Ishikawa (cell line): ENCODE measurements around the gene MXI1.

Experiments used
- CEBPB ChIP-seq: IDR thresholded peaks from 2 replicates; pipeline ENCODE4 v1.6.1; 2012
- CREB1 ChIP-seq: IDR thresholded peaks from 2 replicates; pipeline ENCODE4 v1.6.1; 2012; ENCODE audit warnings: low read depth
- EGR1 ChIP-seq: IDR thresholded peaks from 2 replicates; pipeline ENCODE4 v1.6.1; 2012
- EP300 ChIP-seq: IDR thresholded peaks from 2 replicates; pipeline ENCODE4 v1.6.1; 2012; ENCODE audit warnings: borderline replicate concordance
- FOXM1 ChIP-seq: IDR thresholded peaks from 2 replicates; pipeline ENCODE4 v1.6.1; 2012; ENCODE audit warnings: low read depth, borderline replicate concordance
- MAX ChIP-seq: IDR thresholded peaks from 2 replicates; pipeline ENCODE4 v1.6.1; 2012
- NFIC ChIP-seq: IDR thresholded peaks from 2 replicates; pipeline ENCODE4 v1.6.1; 2012
- RAD21 ChIP-seq: IDR thresholded peaks from 2 replicates; pipeline ENCODE4 v1.6.1; 2012; ENCODE audit warnings: low read depth
- TAF1 ChIP-seq: IDR thresholded peaks from 2 replicates; pipeline ENCODE4 v1.6.1; 2012; ENCODE audit warnings: low read depth, mild to moderate bottlenecking
- TCF12 ChIP-seq: IDR thresholded peaks from 2 replicates; pipeline ENCODE4 v1.6.1; 2012; ENCODE audit warnings: low read depth
- TEAD4 ChIP-seq: IDR thresholded peaks from 2 replicates; pipeline ENCODE4 v1.6.1; 2012
- YY1 ChIP-seq: IDR thresholded peaks from 2 replicates; pipeline ENCODE4 v1.6.1; 2012; ENCODE audit warnings: low read depth
- ZBTB7A ChIP-seq: IDR thresholded peaks from 2 replicates; pipeline ENCODE4 v1.6.1; 2012; ENCODE audit warnings: low read depth
- TF ChIP-seq, protein P1 (sequence below): IDR thresholded peaks from 2 replicates; pipeline ENCODE4 v1.6.1; 2012
- TF ChIP-seq, protein P2 (sequence below): IDR thresholded peaks from 2 replicates; pipeline ENCODE4 v1.6.1; 2012; ENCODE audit warnings: low read depth, mild to moderate bottlenecking

The MXI1 gene

DNA sequence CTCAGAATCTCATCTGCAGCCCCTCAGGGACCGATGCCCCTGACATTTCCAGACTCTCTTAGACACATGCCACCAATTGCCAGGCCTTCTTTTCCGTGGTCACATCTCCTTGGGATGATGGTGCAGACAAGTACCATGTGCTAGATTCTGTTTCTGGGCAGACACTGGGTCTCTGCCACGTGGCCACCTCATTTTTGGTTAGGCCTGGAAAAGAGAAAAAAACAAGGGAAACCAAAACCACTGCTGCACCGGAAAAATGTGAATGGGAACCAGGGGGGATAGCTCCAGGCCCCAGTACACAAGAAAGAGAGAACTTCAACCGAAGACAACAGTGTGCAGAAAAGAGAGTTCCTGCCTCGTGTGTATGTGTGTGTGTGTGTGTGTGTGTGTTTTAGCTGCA is 23.0 kb upstream of the MXI1 start:
- TF ChIP-seq CEBPB (no peak), EP300 (no peak), TAF1 (no peak), MAX (no peak), CREB1 (no peak), RAD21 (no peak), TCF12 (no peak), TEAD4 (no peak), FOXM1 (no peak), NFIC (no peak), YY1 (no peak), EGR1 (no peak), ZBTB7A (no peak)
- TF ChIP-seq, protein P1, sequence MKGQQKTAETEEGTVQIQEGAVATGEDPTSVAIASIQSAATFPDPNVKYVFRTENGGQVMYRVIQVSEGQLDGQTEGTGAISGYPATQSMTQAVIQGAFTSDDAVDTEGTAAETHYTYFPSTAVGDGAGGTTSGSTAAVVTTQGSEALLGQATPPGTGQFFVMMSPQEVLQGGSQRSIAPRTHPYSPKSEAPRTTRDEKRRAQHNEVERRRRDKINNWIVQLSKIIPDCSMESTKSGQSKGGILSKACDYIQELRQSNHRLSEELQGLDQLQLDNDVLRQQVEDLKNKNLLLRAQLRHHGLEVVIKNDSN: no peak
- TF ChIP-seq, protein P2, sequence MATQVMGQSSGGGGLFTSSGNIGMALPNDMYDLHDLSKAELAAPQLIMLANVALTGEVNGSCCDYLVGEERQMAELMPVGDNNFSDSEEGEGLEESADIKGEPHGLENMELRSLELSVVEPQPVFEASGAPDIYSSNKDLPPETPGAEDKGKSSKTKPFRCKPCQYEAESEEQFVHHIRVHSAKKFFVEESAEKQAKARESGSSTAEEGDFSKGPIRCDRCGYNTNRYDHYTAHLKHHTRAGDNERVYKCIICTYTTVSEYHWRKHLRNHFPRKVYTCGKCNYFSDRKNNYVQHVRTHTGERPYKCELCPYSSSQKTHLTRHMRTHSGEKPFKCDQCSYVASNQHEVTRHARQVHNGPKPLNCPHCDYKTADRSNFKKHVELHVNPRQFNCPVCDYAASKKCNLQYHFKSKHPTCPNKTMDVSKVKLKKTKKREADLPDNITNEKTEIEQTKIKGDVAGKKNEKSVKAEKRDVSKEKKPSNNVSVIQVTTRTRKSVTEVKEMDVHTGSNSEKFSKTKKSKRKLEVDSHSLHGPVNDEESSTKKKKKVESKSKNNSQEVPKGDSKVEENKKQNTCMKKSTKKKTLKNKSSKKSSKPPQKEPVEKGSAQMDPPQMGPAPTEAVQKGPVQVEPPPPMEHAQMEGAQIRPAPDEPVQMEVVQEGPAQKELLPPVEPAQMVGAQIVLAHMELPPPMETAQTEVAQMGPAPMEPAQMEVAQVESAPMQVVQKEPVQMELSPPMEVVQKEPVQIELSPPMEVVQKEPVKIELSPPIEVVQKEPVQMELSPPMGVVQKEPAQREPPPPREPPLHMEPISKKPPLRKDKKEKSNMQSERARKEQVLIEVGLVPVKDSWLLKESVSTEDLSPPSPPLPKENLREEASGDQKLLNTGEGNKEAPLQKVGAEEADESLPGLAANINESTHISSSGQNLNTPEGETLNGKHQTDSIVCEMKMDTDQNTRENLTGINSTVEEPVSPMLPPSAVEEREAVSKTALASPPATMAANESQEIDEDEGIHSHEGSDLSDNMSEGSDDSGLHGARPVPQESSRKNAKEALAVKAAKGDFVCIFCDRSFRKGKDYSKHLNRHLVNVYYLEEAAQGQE: no peak

DNA sequence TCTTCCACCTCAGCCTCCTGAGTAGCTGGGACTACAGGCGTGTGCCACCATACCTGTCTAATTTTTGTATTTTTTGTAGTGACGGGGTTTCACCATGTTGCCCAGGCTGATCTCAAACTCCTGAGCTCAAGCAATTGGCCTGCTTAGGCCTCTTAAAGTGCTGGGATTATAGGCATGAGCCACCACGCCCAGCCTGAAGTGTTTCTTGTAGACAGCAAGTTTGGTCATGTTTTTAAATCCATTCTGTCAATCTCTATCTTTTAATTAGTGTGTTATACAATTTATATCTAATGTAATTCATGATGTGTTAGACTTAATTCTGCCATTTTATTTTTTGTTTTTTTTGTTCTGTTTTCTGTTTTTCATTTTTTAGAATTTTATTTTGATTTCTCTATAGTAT is 17.2 kb upstream of the MXI1 start:
- TF ChIP-seq YY1 (no peak), EGR1 (no peak), TCF12 (no peak), TEAD4 (no peak), FOXM1 (no peak), MAX (no peak), CEBPB (no peak), TAF1 (no peak), ZBTB7A (no peak), NFIC (no peak)
- TF ChIP-seq, protein P1: no peak
- TF ChIP-seq, protein P2: no peak

GRCh38 chr10:110192552-110192951 is 14.9 kb upstream of the MXI1 start:
- TF ChIP-seq TCF12: no peak
- TF ChIP-seq CEBPB: no peak
- no peak for TF ChIP-seq EP300
- TF ChIP-seq ZBTB7A: no peak
- TF ChIP-seq FOXM1: no peak

DNA sequence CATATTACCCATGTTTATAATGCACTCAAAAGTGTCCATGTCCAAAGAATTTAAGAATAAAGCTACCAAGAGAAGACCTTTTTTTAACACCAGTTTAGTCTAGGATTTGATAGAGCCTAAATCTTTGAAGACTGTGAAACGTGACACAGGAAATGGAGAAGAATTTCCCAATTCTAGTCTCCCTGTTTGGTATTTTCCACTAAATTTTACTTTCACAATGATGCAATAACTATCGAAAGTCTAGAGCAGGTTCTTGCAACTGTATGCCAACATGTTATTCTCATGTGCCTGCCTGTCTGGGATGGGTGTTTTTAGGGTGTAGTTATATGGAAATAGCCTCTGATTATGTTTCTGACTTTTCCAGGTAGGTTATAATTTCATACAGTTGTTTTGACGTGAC is 6.9 kb upstream of the MXI1 start:
- no peak for TF ChIP-seq EP300
- TF ChIP-seq CREB1: no peak
- no peak for TF ChIP-seq CEBPB
- no peak for TF ChIP-seq RAD21
- TF ChIP-seq TEAD4: no peak
- TF ChIP-seq EGR1: no peak
- TF ChIP-seq YY1: no peak
- TF ChIP-seq, protein P1: no peak
- TF ChIP-seq, protein P2: no peak
- no peak for TF ChIP-seq MAX
- no peak for TF ChIP-seq ZBTB7A
- TF ChIP-seq TCF12: no peak
- no peak for TF ChIP-seq NFIC
- no peak for TF ChIP-seq FOXM1
